Ramos (cell line): ENCODE measurements around the gene USP31.
"Not testable (repeated sequence)": the region's sequence is repeated elsewhere in the genome, so short reads cannot be mapped to it uniquely, and the experiment has no call there.

ENCODE experiments used
- in situ Hi-C: fragments of 300-500 bp; cut with MboI; formaldehyde crosslinking; loops from one replicate; pipeline ENCODE4 v1.14.3; 2022; ENCODE audit warnings: low sequenced_read_pairs; ENCODE audit not compliant: unreplicated experiment

USP31 gene

DNA sequence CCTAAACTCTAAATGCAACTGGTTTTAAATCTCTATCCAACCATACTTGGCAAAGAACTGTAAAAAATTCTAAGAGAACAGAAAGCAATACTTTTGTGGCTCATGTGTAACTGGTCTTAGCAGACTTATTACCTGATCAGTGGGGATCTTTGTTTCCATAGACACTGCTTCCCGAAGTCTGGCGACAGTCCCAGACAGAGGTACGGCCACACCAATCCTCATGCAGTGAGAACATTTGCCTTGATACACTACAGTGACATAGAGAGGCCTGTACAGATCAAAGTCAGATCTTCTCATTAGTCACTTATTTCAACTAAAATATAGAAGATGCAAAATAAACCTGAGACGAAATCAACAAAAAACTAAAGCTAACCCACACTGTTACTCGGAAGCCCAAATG is 43.9 kb downstream of the USP31 start:
- in situ Hi-C loops: no loop called here

DNA sequence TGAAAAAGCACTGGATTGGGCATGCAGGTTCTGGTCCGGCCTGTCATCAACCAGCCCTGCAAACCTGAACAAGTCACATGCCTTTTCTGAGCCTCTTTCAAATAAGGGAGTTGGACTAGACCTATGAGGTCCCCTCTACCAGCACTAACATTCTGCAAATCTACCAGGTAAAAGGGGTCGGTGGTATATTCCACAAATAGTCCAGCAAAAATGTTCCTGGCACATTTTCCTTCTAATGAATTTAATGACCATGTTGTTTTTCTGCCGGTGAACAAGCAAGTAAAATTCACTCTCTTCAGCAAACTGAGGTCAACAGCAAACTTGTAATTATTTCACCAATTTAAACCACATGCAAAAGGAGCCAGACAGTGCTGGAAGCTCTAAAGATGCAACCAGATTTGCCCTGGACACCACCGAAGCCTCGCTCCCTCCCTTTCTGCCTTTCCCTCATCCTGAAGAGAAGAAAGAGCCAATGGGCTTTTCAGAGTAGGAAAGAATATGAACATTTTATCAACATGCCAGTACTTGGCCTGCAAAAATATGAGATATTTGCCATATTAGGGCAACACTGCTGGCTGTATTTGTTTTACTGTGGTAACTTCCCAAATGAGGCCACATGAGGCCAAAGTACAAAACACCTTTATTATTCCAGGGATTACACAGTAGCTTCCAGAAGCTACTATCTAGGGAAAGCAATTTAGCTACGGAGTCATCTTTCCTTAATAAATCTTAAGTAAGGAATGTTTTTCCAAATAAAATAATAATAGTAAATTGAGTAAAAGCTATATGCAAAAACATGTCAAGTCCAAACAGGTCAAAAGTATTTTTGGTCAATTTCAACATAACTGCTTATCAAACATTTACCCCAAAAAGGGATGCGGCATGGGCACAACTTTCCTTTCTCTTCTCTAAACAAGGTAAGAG is 45.0 kb downstream of the USP31 start:
- in situ Hi-C loops: no loop called here

DNA sequence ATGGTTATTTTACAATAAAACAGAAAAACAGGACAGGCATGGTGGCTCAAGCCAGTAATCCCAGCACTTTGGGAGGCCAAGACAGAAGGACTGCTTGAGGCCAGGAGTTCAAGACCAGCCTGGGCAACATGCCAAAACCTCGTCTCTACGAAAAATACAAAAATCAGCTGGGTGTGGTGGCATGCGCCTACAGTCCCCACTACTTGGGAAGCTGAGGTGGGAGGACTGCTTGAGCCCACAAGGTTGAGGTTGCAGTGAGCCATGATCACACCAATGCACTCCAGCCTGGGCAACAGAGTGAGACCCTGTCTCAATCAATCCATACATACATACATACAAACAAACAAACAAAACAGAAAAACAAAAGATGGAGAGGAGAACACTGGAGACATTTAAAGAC is 45.6 kb downstream of the USP31 start:
- in situ Hi-C loops: no loop called here

DNA sequence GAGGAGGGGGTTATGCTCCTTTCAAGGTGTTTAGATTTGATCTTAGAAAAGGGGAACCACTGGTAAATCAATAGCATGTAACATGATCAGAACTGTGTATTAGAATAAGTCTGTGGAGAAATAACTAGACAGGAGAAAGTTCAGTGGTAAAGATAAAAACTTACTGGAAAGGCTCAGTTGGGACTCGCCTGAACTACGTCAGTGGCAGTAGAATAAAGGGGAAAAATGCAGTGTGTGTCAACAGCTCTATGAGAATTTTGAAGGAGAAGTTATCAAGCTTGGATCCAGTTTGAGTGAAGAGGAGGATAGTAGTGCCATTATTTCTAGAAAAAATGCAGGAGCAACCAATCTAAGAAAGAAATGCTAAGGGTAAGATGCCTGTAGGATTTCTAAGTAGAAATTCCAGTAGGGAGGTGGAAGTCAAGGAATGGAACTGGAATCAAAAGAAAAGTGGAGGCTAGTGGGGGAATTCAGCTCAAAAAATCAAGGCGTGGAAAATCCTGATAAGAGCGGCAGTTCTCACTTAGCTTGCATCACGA is 48.2 kb downstream of the USP31 start:
- in situ Hi-C loops: no loop called here

DNA sequence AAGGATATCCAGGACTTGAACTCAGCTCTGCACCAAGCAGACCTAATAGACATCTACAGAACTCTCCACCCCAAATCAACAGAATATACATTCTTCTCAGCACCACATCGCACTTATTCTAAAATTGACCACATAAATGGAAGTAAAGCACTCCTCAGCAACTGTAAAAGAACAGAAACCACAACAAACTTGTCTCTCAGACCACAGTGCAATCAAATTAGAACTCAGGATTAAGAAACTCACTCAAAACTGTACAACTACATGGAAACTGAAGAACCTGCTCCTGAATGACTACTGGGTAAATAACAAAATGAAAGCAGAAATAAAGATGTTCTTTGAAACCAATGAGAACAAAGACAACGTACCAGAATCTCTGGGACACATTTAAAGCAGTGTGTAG is 52.8 kb downstream of the USP31 start:
- in situ Hi-C loops: not testable (repeated sequence)

DNA sequence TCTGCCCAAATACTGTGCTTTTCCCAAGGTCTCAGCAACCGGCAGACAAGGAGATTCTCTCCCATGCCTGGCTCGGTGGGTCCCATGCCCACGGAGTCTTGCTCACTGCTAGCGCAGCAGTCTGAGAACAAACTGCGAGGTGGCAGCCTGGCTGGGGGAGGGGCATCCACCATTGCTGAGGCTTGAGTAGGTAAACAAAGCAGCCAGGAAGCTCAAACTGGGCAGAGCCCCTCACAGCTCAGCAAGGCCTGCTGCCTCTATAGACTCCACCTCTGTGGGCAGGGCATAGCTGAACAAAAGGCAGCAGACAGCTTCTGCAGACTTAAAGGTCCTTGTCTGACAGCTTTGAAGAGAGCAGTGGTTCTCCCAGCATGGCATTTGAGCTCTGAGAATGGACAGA is 55.1 kb downstream of the USP31 start:
- in situ Hi-C loops: not testable (repeated sequence)

DNA sequence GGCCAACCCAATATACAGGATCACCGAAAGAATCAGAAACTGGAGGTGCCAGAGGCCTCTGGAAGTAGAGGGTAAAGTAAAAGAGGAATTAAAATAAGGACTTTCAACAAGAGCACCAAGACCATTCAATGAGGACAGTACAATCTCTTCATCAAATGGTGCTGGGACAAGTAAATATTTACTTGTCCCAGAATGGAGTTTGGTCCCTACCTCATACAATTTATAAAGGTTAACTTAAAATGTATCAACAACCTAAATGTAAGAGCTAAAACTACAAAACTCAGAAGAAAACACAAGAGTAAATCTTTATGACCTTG is 56.5 kb downstream of the USP31 start:
- in situ Hi-C loops: no loop called here

DNA sequence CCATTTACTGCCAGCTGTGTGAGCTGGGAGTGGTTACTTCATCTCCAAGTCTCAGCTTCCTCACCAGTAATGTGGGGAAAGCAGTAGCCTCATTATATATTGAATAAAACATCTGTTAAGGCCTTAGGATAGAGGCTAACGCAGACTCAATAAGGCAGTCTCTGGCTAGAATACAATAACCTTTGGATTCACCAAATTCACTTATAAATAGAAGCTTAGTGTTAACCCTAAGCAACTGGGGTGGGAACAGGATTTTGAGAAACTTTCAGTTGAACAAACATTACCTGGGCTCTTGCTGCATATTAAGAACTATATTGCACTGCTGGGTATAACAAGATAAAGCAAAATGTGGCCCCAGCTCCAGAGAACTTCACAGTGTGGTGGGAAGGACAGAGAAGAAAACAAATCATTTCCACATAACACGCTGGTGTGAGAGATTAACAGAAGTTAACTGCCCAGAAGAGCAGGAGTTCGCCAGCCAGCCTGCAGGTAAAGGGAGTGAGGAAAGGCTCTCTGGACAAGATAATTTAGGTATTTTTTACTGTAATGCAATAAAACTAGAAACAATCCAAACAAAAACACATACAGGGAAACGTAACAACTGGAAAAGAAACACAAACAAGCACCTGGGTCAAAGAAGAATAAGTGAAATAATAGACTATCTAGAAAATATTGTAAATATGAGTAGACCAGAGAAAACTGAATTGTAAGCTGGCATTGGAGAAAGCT is 57.0 kb downstream of the USP31 start:
- in situ Hi-C loops: no loop called here

DNA sequence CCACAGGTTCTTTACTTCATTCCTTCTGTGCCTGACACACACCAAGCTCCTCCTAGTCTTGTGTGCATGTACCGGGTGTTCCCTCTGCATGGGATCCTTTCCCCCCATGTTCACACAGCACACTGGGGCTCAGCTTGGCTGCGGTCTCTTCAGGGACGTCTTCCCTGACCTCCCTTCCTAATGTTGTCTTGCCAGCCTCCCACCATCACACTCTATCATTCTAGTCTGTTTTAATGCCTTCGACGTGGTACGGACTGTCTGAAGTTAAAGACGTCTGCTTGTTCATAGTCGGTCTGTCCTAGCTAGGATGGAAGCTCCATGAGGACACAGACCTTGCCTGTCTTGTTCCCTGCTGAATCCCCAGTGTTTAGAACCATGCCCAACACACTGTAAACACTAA is 60.1 kb downstream of the USP31 start:
- in situ Hi-C loops: no loop called here

DNA sequence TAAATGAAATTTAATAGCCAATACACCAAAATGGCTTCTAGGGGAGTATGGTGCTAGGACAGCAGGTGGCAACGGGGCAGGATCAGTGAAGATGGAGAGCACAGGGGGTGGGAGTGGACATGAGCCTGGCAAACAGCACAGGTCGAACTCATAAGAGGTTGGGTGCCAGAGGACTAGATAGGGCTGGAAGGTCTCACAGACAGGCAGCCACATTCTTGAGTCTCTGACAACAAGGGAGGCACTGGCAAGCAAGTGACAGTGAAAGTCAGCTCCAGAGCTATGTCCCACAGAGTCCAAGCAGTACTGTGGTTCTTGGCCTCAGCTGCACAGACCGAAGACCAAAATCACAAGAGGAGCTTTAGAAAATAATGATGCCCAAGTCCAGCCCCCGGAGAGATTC is 61.2 kb downstream of the USP31 start:
- in situ Hi-C loops: no loop called here

DNA sequence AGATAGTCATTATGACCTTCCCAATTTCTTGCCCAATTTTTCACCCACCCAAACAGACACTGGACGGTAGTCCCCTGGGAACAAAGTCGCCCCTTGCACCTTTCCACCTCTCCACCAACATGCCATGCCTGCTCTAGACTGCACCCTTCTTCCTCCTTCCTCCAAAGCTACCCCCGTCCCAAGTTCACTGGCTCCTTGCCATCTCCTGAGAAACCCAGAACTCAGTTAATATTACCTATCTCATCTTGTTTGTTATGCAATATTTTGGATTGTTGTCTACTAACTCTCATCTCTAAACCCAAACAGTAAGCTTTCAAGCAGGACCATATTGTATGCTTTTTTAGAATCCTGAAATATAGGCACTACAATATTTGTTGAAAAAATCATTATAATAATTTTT is 63.3 kb downstream of the USP31 start:
- in situ Hi-C loops: no loop called here

DNA sequence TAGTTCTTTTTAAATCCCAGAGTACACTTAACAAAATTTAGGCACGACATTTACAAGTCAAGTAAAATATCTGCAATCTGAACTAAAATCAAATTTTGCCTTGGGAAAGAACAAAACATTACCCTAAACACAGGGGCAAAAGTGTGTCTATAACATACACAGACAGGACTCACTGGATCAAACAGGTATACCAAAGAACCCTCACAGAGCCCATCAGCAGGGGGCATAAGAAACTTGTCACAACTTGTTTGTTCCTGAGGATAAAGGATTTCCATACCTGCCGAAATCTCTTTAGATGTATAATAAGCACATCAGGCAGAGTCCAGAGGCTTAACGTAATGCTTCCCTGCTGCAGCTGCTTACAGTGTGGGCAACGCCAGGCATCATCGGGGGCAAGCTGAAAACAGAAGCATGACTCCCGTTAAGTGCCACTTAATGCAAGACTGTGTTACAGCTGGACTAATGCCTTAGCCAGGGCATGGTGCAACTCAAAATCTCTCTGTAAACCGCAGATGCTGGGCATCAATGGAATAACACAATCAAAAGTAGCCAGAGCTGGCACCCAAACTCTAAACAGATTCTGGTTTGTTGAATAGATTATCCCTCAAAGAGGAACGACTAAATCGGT is 67.0 kb downstream of the USP31 start:
- in situ Hi-C loops: no loop called here

DNA sequence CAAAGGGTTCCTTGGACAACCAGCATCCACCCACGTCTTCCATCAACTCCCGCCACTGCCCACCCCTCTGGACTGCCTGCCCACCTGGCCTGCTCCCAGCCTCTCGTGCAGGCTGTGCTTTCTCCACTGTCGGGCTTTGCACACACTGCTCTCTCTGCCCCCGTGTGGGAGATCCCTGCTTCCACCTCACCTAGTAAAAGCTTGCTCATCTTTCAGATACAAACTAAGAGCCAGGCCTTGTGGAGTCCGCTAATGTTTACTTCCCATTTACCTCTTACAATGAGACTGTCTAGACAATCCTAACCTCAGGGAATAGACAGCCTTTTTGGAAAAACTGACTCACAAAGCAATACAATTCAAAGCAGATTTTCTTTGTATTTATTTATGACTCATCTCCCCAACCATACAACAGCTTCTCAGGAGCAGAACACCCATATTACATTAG is 67.6 kb downstream of the USP31 start:
- in situ Hi-C loops: no loop called here

DNA sequence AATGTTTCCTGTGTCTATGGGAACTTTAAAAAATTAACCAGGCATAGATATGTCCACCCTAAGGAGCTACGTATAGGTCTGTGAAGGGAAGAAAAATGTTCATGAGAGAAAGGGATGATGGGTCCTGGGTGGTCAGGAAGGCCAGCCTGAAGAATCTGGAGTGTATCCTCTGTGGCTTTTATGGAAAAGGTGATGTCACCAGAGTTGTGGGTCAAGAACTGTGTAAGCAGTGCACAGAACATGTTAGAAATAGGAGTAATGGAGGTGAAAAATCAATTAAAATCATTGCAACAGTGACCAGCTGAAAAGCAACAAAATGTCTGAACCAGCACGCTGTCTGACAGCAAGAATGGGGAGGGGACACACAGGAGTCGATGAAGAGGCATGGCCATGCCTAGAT is 68.5 kb downstream of the USP31 start:
- in situ Hi-C loops: no loop called here

DNA sequence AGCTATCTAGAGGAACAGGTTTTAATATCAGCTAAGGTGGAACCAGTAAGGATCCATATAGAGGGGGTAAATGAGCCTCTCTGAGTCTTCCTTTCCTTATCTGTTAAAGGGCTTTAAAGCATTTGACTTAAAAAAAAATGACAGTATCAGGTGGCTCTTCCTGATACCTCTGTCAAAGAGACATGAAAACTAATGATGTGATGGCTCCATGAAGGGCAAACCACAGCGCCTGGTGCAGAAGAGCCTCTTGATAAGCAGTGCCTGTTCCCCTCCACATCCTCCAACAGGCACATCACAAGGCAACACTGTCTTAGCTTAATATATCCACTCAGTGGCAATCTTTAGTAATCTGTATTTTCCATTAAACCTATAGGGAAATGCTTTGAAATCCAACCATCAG is 68.9 kb downstream of the USP31 start:
- in situ Hi-C loops: no loop called here

DNA sequence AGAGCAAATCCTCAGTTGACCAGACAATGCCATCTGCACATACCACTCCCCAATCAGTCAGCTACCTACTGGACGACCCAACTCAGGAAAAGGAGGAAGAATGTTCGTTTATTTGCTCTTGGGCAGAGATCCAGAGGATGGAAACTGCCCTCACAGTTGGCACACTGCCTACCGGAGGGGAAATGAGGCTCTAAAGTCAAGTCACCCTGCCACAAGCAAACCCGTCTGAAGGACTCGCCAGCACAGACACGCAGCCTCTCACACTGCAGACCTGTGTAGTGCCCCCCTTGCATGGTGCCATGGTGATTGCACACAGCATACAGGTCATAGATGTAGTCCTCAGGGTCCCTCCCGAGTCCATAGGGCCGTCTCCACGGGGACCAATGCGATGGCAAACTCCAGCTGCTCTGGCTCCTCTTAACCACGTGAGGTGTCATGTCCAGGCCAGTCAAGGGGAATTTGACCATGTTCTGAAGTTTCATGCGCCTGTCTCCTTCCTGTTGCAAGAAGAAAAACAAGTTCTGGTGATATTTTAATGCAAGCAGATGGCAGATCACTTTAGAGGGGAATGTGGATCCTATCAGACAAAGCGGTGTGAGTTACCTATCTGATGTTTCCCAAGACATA is 69.5 kb downstream of the USP31 start:
- in situ Hi-C loops: no loop called here

DNA sequence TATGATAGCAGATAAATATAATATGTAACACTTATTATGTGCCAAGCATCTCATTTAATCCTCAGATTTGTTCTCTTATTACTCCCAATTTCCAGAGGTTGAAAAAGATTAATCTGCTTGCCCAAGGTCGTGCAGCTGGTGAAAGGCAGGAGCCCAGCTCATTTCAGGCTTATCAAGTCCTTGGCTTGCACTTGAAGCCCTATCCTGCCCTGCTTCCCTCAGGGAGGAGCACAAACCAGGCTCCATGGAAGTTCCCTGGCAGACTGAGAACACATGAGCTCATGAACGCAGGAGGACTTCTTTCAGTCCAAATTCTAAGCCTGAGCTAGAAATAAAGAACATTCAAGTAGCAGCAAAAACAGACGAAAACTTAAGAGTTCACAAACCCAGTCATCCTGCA is 74.8 kb downstream of the USP31 start:
- in situ Hi-C loops: no loop called here

DNA sequence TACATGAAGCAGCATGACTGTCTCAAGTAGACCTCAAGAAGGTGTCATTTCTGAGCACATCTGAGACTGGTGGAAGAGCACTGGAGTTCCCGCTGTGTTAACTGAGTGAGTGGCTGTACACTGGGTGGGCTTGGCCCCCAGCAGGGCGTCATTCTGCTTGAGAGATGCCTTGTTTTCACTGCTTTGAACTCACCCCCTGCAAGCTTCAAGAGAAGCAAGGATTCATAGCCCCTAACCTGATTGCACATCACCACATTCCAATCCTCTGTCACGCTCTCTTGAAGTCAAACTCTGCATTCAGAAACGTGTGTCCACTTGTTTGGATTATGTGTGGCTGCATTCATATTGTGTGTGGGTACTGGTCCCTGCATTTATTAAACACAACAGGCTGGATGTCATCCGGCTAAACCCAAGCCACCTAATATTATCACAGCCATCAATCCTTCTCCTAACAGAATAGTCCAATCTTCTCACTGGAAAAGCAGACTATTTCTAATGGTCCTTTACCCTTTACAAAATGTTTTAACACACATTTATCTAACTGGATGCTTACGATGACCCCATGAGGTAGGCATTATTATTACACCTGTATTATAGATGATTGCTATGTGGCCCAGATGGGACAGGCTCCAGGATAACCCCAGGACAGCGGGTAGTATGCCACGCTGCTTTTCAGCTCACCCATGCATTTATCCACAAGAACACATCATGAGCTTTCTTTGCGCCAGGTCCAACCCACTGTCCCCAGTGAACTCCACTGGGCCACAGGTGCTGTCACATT is 76.3 kb downstream of the USP31 start:
- in situ Hi-C loops: no loop called here

DNA sequence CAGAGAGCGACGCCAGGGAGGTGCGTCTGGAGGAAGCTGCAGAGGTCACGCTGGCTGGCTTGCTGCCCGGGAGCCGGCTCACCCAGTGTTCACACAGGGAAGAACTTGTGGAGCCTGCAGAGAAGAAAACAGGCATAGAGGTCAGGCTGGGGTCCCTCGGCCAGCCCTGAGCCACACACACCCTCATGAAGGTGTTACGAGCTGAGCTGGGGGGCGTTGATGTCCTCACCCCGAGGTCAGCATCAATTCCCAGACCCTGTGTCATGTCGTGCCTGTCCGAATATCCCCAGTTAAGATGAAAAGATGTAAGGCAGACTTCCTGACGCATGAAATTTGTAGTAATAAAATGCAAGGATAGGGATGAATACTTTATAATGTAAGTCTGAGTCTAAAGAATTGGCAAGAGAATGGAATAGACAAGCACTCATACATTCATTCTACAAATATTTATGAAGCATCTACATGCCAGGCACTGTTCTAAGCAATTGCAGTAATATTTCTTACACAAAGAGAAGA is 77.1 kb downstream of the USP31 start:
- in situ Hi-C loops: no loop called here
